Measurements from ENCODE around the gene SPATA32.

Gene SPATA32

GRCh38 chr17:45261577-45262515 lies at the start of gene SPATA32:
SPATA32 (minus strand) TSS chr17:45262094; CDS start chr17:45262016, 78 bp downstream.
- peak within 1 kb of the TSS; percentile 96 for H3K27ac ChIP-seq
- TF ChIP-seq CTCF (conservative IDR thresholded peaks at IDR 0.05) = no peak

- TF ChIP-seq CTCF (conservative IDR thresholded peaks at IDR 0.05) = no peak
- H3K27ac ChIP-seq = peak overlapping the region; percentile 74
Measured at GRCh38 chr17:45311401-45311759, 49.5 kb upstream of the SPATA32 start.

GRCh38 chr17:45310380-45311324 lies 48.8 kb upstream of the SPATA32 start:
- no peak for TF ChIP-seq CTCF (conservative IDR thresholded peaks at IDR 0.05)
- peak overlapping the region; percentile 74 for H3K27ac ChIP-seq

GRCh38 chr17:45309400-45309799 lies 47.5 kb upstream of the SPATA32 start:
- H3K27ac ChIP-seq = peak overlapping the region; percentile 74; the same call in 1 of the 2 replicates
- no peak for TF ChIP-seq CTCF (conservative IDR thresholded peaks at IDR 0.05)

- TF ChIP-seq CTCF (conservative IDR thresholded peaks at IDR 0.05) = no peak
- no peak overlapping the region for H3K27ac ChIP-seq
Measured at GRCh38 chr17:45308840-45309239, 46.9 kb upstream of the SPATA32 start.

GRCh38 chr17:45308016-45308365 lies 46.1 kb upstream of the SPATA32 start:
- no peak overlapping the region for H3K27ac ChIP-seq
- TF ChIP-seq CTCF (conservative IDR thresholded peaks at IDR 0.05) = no peak

Data from VCaP (cell line).